Measurements from ENCODE around the gene TIAM1. TPM values are rescaled to one million over a fixed set of nuclear protein-coding genes. Genes with fewer than 3 reads are reported as not detected.

TIAM1 gene
- polyA plus RNA-seq, 2 of the 4 experiments (the other 2 are of a cell fraction) = 0.23 to 0.40 TPM

GRCh38 chr21:31132574-31133242, 211.4 kb downstream of the TIAM1 start:
- FAIRE-seq (no peak), DNase-seq (ENCODE audit: low read depth in 1 of 2, low spot score in 1 of 2) (no peak), ATAC-seq (no peak)
- no peaks in the 10 kb centered on the region for H3K9me3 ChIP-seq
- POLR2A ChIA-PET = no interaction called here
- no peak overlapping the region for H3K27ac ChIP-seq
- 15% methylated on average over 10 of the region's 11 CpGs for WGBS (ENCODE audit: missing lambda C conversion rate)
- H3K4me1 ChIP-seq = no peaks in the 10 kb centered on the region
- no peak overlapping the region for H3K4me2 ChIP-seq
- H3K4me3 ChIP-seq = no peak overlapping the region
- TF ChIP-seq FOSB (CRISPR knock-in tag; IDR thresholded peaks at IDR 0.05) = no peak
- TF ChIP-seq ZC3H11A (IDR thresholded peaks at IDR 0.05) = no peak
- TF ChIP-seq REST (IDR thresholded peaks at IDR 0.05) = no peak
- no peak for TF ChIP-seq PBX3 (IDR thresholded peaks at IDR 0.05)
- CTCF ChIA-PET = no interaction called here

GRCh38 chr21:31130821-31131220, 213.2 kb downstream of the TIAM1 start:
- ATAC-seq = no peak
- CTCF ChIA-PET = no interaction called here

More at GRCh38 chr21:31130821-31131220, 213.2 kb downstream of the TIAM1 start:
- no peak for DNase-seq (ENCODE audit: low read depth in 1 of 2, low spot score in 1 of 2)
- Histone ChIP-seq H3K4me2 (no peak overlapping the region), H3K9me3 (no peaks in the 10 kb centered on the region), H3K4me3 (no peak overlapping the region), H3K4me1 (no peaks in the 10 kb centered on the region), H3K27ac (no peak overlapping the region)
- WGBS (ENCODE audit: missing lambda C conversion rate) = 26% methylated on average over 2 of the region's 2 CpGs
- no peak for FAIRE-seq
- TF ChIP-seq CHD4 (IDR thresholded peaks at IDR 0.05; ENCODE audit: borderline replicate concordance) = no peak
- no peak for TF ChIP-seq TFCP2L1 (CRISPR knock-in tag; IDR thresholded peaks at IDR 0.05)
- no peak for TF ChIP-seq ZSCAN20 (CRISPR knock-in tag; IDR thresholded peaks at IDR 0.05)
- no peak for TF ChIP-seq NR3C1 (IDR thresholded peaks at IDR 0.05)
- no peak for TF ChIP-seq EHF (CRISPR knock-in tag; IDR thresholded peaks at IDR 0.05)
- TF ChIP-seq USF2 (IDR thresholded peaks at IDR 0.05) = no peak
- TF ChIP-seq RCOR1 (IDR thresholded peaks at IDR 0.05; ENCODE audit: low read depth, low read length) = no peak
- no peak for TF ChIP-seq CHD2 (IDR thresholded peaks at IDR 0.05; ENCODE audit: low read length, partially characterized antibody)
- no peak for TF ChIP-seq GATA3 (IDR thresholded peaks at IDR 0.05; ENCODE audit: borderline replicate concordance)
- no peak for TF ChIP-seq CEBPB (IDR thresholded peaks at IDR 0.05)
- TF ChIP-seq CTCF (IDR thresholded peaks at IDR 0.05) = no peak
- TF ChIP-seq FOSB (CRISPR knock-in tag; IDR thresholded peaks at IDR 0.05) = no peak
- no peak for TF ChIP-seq HOXB13 (CRISPR knock-in tag; IDR thresholded peaks at IDR 0.05; ENCODE audit: low read depth)
- TF ChIP-seq CBX2 (IDR thresholded peaks at IDR 0.05; ENCODE audit: borderline replicate concordance, low read depth) = no peak
- no peak for TF ChIP-seq SREBF2 (IDR thresholded peaks at IDR 0.05)
- TF ChIP-seq HDAC2 (IDR thresholded peaks at IDR 0.05) = no peak
- TF ChIP-seq HEYL (CRISPR knock-in tag; IDR thresholded peaks at IDR 0.05) = no peak
- POLR2A ChIA-PET = no interaction called here
